HG02610 (cell line): ENCODE results near the gene SMARCA4.
"Not testable (repeated sequence)": the region's sequence is repeated elsewhere in the genome, so short reads cannot be mapped to it uniquely, and the experiment has no call there.

Source experiments
- ATAC-seq: cut with Tn5 transposase; IDR thresholded peaks from one replicate; pipeline ENCODE4 v1.9.1; 2021; ENCODE audit warnings: mild to moderate bottlenecking, moderate library complexity; ENCODE audit not compliant: unreplicated experiment

Gene SMARCA4

DNA sequence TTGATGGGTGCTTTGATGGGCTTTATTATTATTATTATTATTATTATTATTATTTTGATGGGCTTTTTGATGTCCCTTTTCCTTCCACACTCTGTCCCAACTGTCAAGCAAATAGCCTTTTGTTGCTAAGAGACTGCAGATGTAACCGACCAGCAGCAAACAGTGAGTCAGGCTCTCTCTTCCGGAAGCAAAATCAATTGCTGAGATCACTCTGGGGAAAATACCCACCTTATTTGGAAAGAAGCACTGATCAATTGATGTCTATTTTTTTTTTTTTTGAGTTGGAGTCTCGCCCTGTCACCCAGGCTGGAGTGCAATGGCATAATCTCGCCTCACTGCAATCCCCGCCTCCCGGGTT lies 131.3 kb downstream of the SMARCA4 start:
- no peak for ATAC-seq

GRCh38 chr19:11093689-11094238 lies 132.9 kb downstream of the SMARCA4 start:
- ATAC-seq: no peak

GRCh38 chr19:11094520-11094894 lies 133.7 kb downstream of the SMARCA4 start:
- no peak for ATAC-seq

DNA sequence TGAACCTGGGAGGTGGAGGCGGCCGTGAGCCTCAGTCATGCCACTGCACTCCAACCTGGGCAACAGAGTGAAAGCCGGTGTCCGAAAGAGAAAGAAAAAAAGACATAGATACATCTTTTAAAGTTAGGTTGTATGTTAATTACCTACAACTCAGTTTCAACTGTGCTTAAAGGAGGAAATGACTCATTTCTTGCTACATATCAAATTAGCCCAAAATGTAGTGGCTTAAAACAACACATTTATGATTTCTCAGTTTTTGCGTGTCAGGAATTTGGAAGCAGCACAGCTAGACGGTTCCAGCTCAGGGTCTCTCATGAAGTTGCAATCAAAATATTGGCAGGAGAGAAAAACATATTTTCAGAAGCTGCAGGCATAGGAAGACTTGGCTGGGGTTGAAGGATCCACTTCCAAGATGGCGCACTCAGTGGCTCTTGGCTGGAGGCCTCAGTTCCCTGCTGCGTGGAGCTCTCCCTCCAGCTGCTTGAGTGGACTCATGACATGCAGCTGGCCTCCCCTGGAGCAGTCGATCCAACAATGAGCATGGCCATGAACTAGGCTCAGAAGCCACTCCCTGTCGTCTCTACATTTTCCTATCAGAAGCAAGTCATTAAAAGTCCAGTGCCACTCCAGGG lies 135.5 kb downstream of the SMARCA4 start:
- ATAC-seq: peak; percentile 44

DNA sequence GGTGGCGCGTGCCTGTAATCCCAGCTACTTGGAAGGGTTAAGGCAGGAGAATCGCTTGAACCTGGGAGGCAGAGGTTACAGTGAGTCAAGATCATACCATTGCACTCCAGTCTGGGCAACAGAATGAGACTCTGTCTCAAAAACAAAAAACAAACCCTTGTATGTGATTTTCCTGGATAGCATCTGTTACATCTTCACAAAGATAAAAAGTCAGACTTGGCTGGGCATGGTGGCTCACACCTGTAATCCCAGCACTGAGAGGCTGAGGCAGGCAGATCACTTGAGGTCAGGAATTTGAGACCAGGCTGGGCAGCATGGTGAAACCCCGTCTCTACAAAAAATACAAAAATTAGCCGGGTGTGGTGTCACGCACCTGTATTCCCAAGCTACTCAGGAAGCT lies 136.5 kb downstream of the SMARCA4 start:
- not testable (repeated sequence) for ATAC-seq

GRCh38 chr19:11098327-11098726 lies 137.5 kb downstream of the SMARCA4 start:
- no peak for ATAC-seq

DNA sequence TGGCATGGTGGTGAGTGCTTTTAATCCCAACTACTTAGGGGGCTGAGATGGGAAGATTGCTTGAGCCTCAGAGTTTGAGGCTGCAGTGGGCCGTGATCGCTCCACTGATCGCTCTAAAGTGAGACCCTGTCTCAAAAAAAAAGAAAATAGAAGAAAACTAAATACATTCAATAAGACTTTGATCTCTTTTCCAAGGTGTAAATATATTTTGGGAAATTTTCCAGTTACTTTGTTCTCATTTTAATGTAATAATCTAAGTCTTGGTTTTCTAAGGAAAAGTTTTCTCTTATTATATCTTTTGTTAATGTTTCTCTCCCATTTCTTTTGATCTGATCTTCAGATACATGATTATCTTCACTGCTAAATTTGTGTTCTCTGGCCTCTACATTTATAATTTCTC lies 138.0 kb downstream of the SMARCA4 start:
- no peak for ATAC-seq

- ATAC-seq: no peak
These were observed 139.2 kb downstream of the SMARCA4 start for GRCh38 chr19:11100049-11100448.

DNA sequence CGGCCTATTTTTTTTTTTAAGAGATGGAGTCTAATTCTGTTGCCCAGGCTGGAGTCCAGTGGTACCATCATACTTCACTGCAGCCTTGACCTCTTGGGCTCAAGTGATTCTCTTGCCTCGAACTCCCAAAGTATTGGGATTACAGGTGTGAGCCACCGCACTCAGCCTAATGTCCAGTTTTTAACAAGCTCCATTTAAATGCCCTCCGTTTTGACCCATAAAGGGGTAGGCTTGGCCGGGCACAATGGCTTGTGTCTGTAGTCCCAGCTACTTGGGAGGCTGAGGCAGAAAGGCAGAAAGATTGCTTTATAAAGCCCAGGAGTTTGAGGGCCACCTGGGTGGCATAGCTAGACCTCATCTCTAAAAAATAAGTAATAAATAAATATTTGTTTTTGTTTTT lies 140.2 kb downstream of the SMARCA4 start:
- no peak for ATAC-seq

- ATAC-seq: no peak
These were observed 142.1 kb downstream of the SMARCA4 start for GRCh38 chr19:11102944-11103343.

GRCh38 chr19:11103667-11104066 lies 142.8 kb downstream of the SMARCA4 start:
- ATAC-seq: not testable (repeated sequence)

DNA sequence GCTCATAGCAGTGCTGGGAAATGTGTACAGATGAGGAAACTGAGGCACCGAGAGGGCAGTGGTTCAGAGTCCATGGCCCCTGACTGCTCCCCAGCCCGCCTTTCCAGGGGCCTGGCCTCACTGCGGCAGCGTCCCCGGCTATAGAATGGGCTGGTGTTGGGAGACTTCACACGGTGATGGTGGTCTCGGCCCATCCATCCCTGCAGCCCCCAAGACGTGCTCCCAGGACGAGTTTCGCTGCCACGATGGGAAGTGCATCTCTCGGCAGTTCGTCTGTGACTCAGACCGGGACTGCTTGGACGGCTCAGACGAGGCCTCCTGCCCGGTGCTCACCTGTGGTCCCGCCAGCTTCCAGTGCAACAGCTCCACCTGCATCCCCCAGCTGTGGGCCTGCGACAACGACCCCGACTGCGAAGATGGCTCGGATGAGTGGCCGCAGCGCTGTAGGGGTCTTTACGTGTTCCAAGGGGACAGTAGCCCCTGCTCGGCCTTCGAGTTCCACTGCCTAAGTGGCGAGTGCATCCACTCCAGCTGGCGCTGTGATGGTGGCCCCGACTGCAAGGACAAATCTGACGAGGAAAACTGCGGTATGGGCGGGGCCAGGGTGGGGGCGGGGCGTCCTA lies 144.3 kb downstream of the SMARCA4 start:
- no peak for ATAC-seq

DNA sequence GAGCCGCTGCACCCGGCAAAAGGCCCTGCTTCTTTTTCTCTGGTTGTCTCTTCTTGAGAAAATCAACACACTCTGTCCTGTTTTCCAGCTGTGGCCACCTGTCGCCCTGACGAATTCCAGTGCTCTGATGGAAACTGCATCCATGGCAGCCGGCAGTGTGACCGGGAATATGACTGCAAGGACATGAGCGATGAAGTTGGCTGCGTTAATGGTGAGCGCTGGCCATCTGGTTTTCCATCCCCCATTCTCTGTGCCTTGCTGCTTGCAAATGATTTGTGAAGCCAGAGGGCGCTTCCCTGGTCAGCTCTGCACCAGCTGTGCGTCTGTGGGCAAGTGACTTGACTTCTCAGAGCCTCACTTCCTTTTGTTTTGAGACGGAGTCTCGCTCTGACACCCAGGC lies 145.6 kb downstream of the SMARCA4 start:
- ATAC-seq: no peak

- no peak for ATAC-seq
These were observed 147.9 kb downstream of the SMARCA4 start for GRCh38 chr19:11108746-11109145.

DNA sequence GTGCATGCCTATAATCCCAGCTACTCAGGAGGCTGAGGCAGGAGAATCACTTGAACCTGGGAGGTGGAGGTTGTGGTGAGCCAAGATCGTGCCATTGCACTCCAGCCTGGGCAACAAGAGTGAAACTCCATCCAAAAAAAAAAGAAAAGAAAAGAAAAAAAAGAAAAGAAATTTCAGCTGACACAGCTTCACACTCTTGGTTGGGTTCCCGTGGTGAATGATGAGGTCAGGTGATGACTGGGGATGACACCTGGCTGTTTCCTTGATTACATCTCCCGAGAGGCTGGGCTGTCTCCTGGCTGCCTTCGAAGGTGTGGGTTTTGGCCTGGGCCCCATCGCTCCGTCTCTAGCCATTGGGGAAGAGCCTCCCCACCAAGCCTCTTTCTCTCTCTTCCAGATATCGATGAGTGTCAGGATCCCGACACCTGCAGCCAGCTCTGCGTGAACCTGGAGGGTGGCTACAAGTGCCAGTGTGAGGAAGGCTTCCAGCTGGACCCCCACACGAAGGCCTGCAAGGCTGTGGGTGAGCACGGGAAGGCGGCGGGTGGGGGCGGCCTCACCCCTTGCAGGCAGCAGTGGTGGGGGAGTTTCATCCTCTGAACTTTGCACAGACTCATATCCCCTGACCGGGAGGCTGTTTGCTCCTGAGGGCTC lies 150.4 kb downstream of the SMARCA4 start:
- no peak for ATAC-seq

GRCh38 chr19:11111771-11112144 lies 150.9 kb downstream of the SMARCA4 start:
- no peak for ATAC-seq
